SH-SY5Y (cell line): ENCODE data around the gene GRPEL2.

Source experiments
- GATA2 ChIP-seq: IDR thresholded peaks from 2 replicates; pipeline ENCODE4 v1.6.1; 2011; ENCODE audit warnings: mild to moderate bottlenecking, low read depth, low read length
- GATA3 ChIP-seq: IDR thresholded peaks from 2 replicates; pipeline ENCODE4 v1.6.1; 2011; ENCODE audit warnings: low read depth, mild to moderate bottlenecking, low read length, moderate library complexity

GRCh38 chr5:149374303-149374702 lies 29.0 kb downstream of the GRPEL2 start:
- TF ChIP-seq GATA2 (no peak), GATA3 (no peak)
